GM18873 (cell line): ENCODE results near the gene IQSEC3.

Experiments
- ATAC-seq: cut with Tn5 transposase; IDR thresholded peaks from one replicate; pipeline ENCODE4 v1.9.1; 2021; ENCODE audit warnings: mild to moderate bottlenecking, moderate library complexity, moderate number of reproducible peaks; ENCODE audit not compliant: unreplicated experiment, low FRiP score

The IQSEC3 gene

DNA sequence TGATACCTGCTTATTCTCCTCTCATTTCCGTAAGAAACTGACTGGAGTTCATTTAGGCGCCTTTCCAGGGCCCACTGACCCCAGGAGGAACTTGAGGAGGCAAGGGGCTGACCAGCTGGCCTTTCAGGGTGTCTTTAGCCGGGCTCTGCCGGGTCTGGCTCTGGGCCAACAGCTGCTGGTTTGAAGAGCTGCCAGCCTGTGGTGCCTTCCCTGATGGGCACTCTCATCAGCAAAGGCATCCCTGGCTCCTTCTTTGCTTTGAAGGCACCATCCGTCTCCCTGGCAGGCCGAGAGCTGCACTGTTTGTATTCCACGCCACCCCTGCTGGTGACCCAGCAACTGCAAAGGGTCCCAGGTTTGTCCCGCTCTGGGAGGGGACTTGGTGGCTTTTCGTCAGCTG lies 42.0 kb downstream of the IQSEC3 start:
- ATAC-seq: no peak

DNA sequence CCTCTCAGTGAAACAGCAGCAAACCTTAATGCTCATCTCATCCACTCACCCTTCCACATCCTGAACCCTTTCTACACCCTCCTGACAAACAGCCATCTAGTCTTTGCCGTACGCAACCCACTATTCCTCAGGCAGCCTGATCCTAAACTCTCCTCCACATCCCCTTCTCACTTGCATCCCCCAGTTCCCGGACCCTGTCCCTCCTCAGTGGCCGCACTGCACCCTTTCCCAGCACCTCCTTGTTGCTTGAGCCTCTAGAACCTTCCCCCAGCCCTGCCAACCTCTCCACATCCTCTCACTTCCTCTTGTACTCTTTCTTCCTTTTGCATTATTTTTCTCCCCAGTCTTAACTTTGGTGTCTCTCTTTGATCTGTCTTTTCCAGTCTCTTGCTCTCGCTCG lies 42.9 kb downstream of the IQSEC3 start:
- ATAC-seq: no peak

DNA sequence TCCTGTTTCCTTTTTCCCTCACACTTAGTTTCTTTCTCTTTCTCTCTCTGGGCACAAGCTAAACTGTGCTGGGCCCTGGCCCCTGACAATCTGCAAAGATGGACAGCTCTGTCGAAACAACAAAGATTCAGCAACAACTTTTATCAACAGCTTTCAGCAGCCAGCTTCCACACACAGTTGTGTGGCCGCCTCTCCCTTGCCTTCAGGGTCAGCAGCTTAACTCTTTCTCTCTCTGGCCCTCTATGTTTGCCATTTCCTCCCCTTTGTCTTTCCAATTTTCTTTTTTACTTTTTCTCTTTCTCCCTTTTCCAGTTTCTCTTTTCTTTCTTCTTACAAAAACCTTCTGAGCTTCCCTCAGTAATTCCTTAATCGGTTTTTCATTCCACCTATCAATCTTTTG lies 43.3 kb downstream of the IQSEC3 start:
- no peak for ATAC-seq

DNA sequence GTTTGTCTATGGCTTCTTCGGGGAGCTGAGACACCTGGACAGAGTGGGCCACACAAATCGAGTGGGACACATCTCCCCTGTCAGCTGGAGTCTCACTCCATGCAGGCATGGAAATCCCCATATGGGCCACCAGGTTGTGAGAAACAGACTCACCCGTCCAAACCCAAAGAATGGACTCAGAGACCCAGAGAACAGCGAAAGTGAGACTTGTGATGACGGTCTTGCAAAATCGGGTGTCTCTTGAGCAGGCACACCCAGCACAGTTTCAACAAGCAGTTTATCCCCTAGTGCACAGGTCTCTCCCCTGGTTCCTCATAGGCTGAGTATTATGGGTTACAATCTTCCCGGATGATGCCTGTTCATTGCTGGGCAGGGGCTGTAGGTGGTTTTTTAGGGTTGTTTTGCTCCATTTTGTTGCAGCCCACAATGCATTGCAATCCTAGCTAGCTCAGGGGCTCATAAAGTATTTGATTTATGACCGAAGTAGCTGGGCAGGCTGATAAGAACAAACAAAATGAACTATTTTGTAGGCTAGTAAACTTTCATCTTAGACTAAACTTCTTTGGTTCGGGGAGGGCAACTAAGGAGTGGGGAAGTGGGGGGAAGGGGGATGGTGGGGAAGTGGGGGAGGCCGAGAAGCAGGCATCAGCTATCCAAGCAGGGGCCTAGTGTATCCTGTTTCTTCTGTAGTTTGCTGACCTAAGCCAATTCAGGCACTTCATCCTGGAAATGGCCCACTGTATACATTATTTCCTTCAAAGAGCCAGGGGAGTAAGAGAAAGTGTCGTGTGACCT lies 45.3 kb downstream of the IQSEC3 start:
- no peak for ATAC-seq

DNA sequence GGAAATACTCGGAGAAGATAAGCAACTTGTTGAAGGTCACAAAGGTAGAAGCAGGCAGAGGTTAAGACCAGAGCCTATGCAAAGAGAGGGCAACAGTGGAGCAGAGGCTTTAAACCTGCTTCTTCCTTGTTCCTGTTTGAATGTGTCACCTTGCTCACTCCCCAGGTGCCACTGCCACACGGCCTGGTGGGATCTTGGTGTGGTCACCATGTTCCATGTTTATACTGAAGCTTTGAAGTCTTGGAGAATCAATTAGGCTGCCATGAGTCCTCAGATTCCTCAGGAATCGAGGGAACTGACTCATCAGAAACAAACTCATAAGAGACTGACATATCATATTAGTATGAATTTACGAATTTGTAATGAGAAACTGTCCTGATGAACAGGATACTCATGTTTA lies 46.8 kb downstream of the IQSEC3 start:
- no peak for ATAC-seq

DNA sequence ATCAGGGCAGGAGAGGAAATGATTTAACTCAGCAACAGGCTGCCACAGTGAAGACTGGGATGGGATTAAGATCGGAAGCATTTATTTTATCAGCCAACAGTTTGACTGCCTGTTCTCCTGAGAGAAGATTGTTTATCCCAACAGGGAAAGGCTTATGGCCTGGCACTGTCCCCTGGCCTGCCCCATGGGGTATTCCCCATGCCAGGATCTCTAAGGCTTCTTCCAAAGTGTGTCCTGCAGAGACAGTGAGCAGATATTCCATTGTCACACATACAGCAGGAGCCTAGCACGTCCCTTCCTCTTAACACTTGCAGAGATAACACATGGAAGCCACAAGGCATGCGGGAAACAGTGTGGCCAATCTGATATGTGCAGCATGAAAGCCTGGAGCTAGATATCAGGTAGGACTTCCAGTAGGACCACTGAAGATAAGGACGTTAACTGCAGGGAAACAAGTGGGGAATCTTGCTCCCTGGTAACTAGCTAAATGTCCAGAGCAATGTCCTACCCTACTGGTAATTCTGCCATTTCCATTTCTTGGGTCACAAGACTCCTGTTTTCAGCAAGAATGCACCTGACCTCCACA lies 48.2 kb downstream of the IQSEC3 start:
- no peak for ATAC-seq

DNA sequence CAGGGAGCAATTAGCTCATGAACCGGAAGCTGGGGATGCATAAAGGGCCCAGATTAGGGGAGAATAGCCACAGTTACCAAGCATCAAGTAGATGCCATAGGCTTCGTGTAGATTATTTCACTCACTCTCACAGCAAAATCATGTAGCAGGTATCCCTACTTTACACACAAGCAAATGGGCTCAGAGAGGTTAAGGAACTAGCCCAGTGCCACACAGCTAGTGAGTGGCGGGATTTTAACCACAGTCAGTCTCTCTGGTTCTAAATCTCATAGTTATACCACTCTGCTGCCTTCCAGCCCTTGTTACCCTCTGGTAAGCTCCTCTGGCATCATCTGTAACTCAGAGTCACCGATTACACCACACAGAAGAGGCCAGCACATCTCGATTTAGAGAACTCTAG lies 49.0 kb downstream of the IQSEC3 start:
- no peak for ATAC-seq

DNA sequence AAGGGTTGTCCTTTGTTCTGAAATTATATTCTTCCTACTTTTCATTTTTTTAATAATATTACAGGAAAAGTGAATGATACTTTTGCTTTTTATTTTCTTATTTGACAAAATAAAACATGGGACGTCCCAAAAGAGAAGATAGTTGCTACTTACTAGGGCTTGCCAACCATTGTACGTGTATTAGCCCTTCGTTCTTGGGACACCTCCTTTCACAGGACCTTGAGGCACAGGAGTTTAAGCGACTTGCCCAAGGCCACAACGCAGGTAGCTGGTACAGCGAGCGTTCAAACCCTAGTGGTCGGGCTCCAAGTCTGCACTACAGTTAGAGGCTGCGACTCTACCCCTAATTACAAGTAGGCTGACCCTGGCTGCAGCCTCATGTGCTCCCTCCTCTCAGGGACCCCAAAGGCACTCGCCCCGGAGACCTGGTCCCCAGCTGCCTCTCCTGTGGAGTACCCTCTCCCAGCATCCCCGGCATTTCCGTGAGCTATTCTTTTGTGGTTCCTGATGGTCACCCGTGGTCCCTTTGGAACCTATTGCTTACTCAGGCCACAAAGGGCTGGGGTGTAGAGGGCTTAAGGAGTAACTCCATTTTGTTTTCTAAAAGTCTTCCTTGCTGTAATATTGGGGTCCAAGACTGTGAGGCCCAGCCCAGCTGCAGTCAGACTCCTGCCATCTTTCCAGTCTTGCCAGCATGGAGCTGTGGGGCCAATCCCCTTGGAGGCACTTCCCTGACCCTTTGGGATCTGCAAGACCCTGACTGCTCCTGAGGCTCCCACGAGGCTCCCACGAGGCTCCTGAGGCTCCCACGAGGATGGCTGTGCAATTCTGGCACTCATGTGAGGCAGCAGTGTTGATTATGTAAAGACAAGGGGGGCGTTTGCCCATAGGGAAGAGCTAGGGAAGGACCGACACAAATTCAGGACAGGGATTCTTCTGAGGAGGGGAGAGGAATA lies 49.7 kb downstream of the IQSEC3 start:
- ATAC-seq: no peak

DNA sequence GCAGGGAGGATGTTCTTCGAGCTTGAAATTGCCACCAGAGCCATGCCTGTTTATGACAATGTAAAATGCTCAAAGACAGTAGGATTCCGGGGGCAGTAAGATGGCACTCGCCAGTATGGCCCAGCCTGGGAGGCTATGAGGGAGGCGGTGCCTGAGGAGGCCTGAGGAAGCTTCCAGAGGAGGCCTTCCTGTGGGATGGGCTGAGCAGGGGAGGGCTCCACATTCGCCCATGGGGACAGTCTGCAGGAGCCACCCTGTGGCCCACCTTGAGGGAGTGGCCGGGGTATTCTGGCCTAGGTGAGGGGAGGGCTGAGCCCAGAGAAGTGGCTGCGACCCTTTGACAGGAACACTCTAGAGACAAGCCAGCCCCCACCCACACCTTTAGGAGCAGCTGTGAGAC lies 50.7 kb downstream of the IQSEC3 start:
- ATAC-seq: no peak

DNA sequence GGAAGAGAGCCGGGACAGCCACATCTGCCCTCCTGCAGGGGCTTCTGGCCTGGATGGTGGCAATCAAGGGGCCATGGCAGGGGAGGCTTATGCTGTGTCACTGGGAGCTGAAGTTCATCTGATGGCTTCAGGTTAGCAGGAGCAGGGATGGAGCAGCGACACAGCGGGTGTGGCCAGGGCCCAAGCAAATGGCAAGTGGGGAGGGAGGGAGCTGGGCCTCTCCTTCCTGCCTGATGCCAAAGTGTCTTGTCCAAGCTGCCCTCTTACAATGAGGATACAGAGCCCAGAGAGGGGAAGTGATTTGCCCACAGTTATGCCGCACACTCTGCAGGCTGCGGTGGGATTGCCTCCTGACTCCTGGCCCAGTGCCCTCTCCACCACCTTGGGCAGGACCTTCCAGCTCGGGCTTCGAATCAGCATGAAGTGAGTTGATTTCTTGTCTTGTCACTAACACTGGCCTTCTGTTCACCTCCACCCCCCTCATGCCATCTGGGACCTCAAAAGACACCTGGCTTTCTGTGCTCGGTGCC lies 51.3 kb downstream of the IQSEC3 start:
- no peak for ATAC-seq

DNA sequence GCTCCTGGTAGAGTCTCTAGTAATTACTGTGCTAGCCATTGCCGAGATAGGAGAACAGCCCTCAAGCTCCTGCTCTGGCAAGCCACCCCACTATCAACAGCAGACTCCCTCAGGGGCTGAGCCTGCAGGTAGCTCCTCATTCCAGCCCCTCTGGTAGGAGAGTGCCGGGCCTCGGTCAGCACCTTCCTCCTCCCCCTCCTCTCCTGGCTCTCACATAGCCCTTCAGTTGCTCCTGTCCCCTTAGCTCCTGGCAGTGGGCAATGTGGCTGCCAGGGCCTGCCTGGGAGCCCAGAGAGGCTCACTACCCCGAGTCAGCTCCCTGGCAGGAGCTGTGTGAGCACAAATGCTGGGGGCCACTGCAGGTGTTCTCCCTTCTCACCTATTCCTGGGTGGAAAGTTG lies 52.0 kb downstream of the IQSEC3 start:
- no peak for ATAC-seq

DNA sequence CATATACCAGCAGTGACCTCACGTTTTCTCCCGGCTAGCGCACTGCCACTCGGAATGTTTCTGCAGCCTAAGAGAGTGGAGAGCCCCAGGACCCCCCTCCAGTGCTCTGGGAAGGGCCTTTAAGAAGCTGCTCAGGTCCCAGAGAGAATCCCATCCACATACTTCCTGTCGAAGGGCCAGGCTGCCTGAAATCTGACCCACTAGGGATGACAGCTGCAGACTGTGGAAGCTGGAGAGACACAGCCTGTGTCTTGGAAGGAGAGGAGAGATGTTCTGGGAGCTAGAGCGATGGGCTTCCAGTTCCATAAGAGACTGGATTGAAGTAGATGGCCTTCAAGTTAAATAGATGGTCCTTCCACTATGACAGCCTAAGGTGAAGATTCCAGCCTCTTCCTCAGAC lies 54.4 kb downstream of the IQSEC3 start:
- no peak for ATAC-seq

DNA sequence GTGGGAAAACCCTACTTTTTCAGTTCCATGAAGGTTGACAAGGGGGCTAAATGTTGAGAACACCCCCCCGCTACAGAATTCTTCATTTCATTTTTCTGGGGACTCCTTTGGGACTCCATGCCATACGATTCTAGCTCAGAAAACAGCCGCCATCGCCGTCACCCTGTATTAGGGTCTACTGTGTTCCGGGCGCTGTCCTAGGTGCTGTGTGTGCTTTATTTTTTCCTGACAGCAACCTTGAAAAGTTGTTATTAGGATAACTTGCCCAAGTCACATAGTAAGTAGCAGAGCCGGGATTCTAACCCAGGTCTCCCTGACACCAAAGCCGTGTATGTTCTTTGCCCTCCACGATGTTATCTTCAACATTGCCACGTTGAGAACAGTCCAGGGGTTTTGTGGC lies 55.1 kb downstream of the IQSEC3 start:
- ATAC-seq: no peak

DNA sequence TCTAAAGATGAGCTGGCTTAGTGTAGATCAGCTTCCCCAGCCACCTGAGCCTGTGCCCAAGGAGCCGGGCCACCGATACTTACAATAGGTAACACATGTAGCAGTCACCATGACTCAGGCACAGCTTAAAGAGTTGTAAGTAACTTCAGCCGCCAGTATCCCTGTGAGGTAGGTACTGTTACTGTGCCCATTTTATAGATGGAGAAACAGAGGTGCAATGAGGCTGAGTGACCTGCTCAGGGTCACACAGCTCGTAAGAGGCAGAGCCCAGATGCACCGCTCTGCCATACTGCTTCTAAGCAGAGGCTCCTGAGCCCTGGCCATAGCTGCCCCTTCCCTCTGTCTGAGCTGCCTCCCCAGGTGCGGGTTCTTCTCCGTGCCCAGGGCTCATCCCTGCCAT lies 58.5 kb downstream of the IQSEC3 start:
- no peak for ATAC-seq

DNA sequence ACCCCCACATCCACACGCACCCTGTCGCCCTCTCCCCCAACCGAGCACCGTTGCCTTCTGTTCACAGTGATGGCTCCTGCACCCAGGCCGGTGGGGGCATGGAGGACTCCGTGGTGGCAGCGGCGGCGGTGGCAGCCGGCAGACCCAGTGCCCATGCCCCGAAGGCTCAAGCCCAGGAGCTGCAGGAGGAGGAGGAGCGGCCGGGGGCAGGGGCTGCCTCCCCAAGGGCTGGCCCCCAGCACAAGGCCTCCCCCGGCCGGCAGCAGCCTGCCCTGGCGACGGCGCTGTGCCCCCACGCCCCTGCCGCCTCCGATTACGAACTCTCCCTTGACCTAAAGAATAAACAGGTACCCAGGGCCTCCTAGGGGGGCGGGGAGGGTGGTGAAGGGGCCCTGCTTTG lies 59.0 kb downstream of the IQSEC3 start:
- ATAC-seq: no peak

DNA sequence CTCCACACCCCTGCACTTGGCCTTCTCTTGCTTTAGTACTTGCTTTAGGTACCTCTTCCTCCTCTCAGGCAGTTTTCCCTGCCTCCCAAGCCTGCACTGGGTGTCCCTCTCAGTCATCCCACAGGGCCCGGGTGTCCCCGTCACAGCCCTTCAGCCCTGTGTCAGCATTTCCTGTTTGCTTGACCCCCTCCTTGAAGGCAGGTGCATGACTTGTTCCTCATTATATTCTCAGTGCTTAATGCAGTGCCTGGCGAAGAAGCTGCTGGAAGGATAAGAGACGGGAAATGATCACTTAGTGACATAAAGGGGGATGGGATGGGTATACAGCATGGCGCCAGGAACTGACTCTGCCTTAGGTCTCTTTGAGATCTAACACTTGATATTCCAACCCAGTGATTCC lies 61.5 kb downstream of the IQSEC3 start:
- no peak for ATAC-seq

DNA sequence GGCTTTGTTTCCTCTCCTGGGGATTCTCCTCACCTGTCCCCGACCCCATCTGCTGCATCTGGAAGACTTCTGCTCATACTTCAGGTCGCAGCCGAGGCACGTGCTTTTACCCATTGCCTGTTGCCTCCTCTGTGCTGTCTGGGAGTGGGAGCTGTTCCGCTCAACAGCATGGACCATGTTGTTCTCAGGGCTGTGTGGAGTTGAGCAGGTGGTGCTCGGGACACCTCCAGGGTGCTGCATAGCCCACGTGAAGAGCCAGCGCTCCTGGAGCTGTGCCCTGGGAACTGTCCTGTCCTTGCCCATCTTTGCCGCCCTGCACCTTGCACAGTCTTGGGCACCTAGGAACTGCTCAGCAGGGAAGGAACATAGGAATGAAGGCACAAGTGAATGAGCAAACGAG lies 62.4 kb downstream of the IQSEC3 start:
- no peak for ATAC-seq

DNA sequence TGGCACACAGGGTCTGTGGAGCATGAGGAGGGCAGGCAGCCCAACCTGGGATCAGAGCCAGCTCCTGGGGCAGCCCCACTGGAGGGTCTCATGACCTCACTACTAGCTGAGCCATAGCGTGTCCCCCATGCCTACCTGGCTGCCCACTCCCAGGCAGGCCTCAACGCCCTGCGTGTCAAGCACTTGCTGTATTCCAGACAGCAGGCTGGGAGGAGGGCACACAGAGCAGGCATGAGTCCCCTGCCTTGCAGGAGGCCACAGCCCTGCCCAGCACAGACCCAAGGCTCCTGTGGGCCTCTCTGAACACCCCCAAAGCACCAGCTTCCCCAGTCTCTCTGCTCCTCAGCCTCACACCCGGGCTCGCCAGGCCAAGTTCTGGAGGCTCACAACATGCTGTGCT lies 64.0 kb downstream of the IQSEC3 start:
- ATAC-seq: no peak

DNA sequence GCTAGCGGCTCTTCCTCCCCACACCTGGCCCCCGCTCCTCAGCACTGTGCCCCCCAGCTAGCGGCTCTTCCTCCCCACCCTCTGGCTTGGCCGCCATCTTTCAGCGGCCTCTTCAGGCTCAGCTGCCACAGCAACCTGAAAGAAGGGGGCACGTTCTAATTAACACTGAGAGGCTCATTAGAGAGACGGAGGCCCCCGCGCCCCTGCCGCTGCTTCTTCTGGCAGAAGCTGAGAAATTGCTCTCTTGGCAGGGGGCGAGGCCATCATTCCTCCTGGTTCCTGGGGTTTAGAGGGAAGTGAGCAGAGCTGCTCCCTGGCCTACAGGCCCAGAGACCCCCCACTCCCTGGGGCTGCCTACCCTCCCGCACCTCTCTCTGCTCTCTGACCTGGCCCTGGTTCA lies 64.4 kb downstream of the IQSEC3 start:
- no peak for ATAC-seq

DNA sequence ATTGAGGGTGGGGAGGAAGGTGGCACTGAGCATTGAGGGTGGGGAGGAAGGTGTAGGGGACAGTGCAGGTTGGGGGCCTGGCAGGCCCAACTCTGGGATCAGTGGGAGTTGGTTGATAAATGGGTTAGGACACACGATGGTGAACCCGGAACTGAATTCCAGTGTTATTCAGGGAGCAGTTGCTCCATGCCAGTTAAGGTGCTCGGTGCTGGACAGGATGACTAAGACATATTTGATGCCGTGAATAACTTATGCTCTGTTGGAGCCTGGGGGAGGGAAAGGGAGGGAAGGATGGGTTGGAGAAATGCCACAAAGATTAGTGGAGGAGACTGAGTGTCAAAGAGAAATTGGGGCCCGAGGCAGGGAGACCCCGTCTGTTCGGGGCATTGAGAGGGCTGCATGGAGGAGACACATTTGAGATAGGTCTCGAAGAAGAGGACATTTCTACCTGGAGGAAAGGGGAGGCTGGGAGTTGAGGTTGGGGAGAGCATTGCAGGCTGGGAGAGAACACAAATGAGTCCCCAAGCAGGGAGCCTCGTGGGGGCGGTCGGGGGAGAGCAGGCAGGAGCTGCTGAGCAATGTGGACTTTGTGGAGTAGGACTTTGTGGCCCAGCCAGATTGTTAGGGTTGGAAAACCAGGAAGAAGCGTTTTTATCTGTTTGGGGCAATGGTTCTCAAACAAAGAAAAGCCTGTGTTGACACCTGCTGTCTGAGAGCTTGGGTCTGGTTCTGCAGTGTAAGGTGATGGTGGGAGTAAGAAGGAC lies 65.3 kb downstream of the IQSEC3 start:
- ATAC-seq: no peak
